Measurements from ENCODE around the gene MAMDC2.
A peak's percentile ranks its signal among the peaks of the same experiment; 100 is the strongest.

Gene MAMDC2

GRCh38 chr9:70250221-70250620 is 206.6 kb downstream of the MAMDC2 start:
- no peaks in the 10 kb centered on the region for H3K36me3 ChIP-seq (ENCODE audit: insufficient read depth, insufficient read length, low read length)
- TF ChIP-seq YY1 (IDR thresholded peaks at IDR 0.05; ENCODE audit: insufficient read depth, insufficient read length): no peak
- no peak for TF ChIP-seq ZNF274 (IDR thresholded peaks at IDR 0.05; ENCODE audit: low read depth, low read length)
- no peak for TF ChIP-seq SUZ12 (IDR thresholded peaks at IDR 0.05; ENCODE audit: extremely low read depth, insufficient read depth, insufficient read length)
- DNase-seq (ENCODE audit: low read depth, low spot score): no peak
- H3K27me3 ChIP-seq (ENCODE audit: insufficient read depth, insufficient read length): no peaks in the 10 kb centered on the region
- H3K4me3 ChIP-seq (ENCODE audit: insufficient read length, low read depth): no peak overlapping the region
- peaks cover 3% of the 10 kb centered on the region for H3K4me1 ChIP-seq (ENCODE audit: insufficient read depth, insufficient read length)
- H3K9me3 ChIP-seq (ENCODE audit: insufficient read depth, low read length): no peaks in the 10 kb centered on the region
- H3K9ac ChIP-seq (ENCODE audit: insufficient read length, low read depth): no peak overlapping the region

- Histone ChIP-seq H3K4me1 (ENCODE audit: insufficient read depth, insufficient read length) (no peaks in the 10 kb centered on the region), H3K9ac (ENCODE audit: insufficient read length, low read depth) (no peak overlapping the region), H3K4me3 (ENCODE audit: insufficient read length, low read depth) (no peak overlapping the region), H3K9me3 (ENCODE audit: insufficient read depth, low read length) (no peaks in the 10 kb centered on the region), H3K27me3 (ENCODE audit: insufficient read depth, insufficient read length) (no peaks in the 10 kb centered on the region), H3K36me3 (ENCODE audit: insufficient read depth, insufficient read length, low read length) (peaks cover 6% of the 10 kb centered on the region)
- TF ChIP-seq ZNF274 (IDR thresholded peaks at IDR 0.05; ENCODE audit: low read depth, low read length): no peak
- TF ChIP-seq YY1 (IDR thresholded peaks at IDR 0.05; ENCODE audit: insufficient read depth, insufficient read length): no peak
- no peak for TF ChIP-seq SUZ12 (IDR thresholded peaks at IDR 0.05; ENCODE audit: extremely low read depth, insufficient read depth, insufficient read length)
- DNase-seq (ENCODE audit: low read depth, low spot score): no peak
Observed at GRCh38 chr9:70255486-70255885, 211.8 kb downstream of the MAMDC2 start.

- Histone ChIP-seq H3K27me3 (ENCODE audit: insufficient read depth, insufficient read length) (no peaks in the 10 kb centered on the region), H3K36me3 (ENCODE audit: insufficient read depth, insufficient read length, low read length) (peaks cover 12% of the 10 kb centered on the region), H3K4me1 (ENCODE audit: insufficient read depth, insufficient read length) (no peaks in the 10 kb centered on the region), H3K4me3 (ENCODE audit: insufficient read length, low read depth) (no peak overlapping the region), H3K9ac (ENCODE audit: insufficient read length, low read depth) (no peak overlapping the region), H3K9me3 (ENCODE audit: insufficient read depth, low read length) (no peaks in the 10 kb centered on the region)
- DNase-seq (ENCODE audit: low read depth, low spot score): no peak
- TF ChIP-seq ZNF274 (IDR thresholded peaks at IDR 0.05; ENCODE audit: low read depth, low read length): no peak
- no peak for TF ChIP-seq YY1 (IDR thresholded peaks at IDR 0.05; ENCODE audit: insufficient read depth, insufficient read length)
- no peak for TF ChIP-seq SUZ12 (IDR thresholded peaks at IDR 0.05; ENCODE audit: extremely low read depth, insufficient read depth, insufficient read length)
Observed at GRCh38 chr9:70256123-70256551, 212.5 kb downstream of the MAMDC2 start.

- no peak for TF ChIP-seq YY1 (IDR thresholded peaks at IDR 0.05; ENCODE audit: insufficient read depth, insufficient read length)
- TF ChIP-seq ZNF274 (IDR thresholded peaks at IDR 0.05; ENCODE audit: low read depth, low read length): no peak
- no peak for TF ChIP-seq SUZ12 (IDR thresholded peaks at IDR 0.05; ENCODE audit: extremely low read depth, insufficient read depth, insufficient read length)
- no peaks in the 10 kb centered on the region for H3K4me1 ChIP-seq (ENCODE audit: insufficient read depth, insufficient read length)
- peak overlapping the region; percentile 92 for H3K9ac ChIP-seq (ENCODE audit: insufficient read length, low read depth)
- H3K9me3 ChIP-seq (ENCODE audit: insufficient read depth, low read length): no peaks in the 10 kb centered on the region
- peak overlapping the region; percentile 89 for H3K4me3 ChIP-seq (ENCODE audit: insufficient read length, low read depth)
- no peaks in the 10 kb centered on the region for H3K27me3 ChIP-seq (ENCODE audit: insufficient read depth, insufficient read length)
- no peak for DNase-seq (ENCODE audit: low read depth, low spot score)
- peaks cover 26% of the 10 kb centered on the region for H3K36me3 ChIP-seq (ENCODE audit: insufficient read depth, insufficient read length, low read length)
Observed at GRCh38 chr9:70257502-70257901, 213.9 kb downstream of the MAMDC2 start.

GRCh38 chr9:70257991-70258691 is 214.5 kb downstream of the MAMDC2 start:
- Histone ChIP-seq H3K9me3 (ENCODE audit: insufficient read depth, low read length) (no peaks in the 10 kb centered on the region), H3K27me3 (ENCODE audit: insufficient read depth, insufficient read length) (no peaks in the 10 kb centered on the region), H3K36me3 (ENCODE audit: insufficient read depth, insufficient read length, low read length) (peaks cover 31% of the 10 kb centered on the region), H3K4me1 (ENCODE audit: insufficient read depth, insufficient read length) (no peaks in the 10 kb centered on the region), H3K9ac (ENCODE audit: insufficient read length, low read depth) (peak overlapping the region; percentile 92), H3K4me3 (ENCODE audit: insufficient read length, low read depth) (peak overlapping the region; percentile 89)
- peak; percentile 15 for DNase-seq (ENCODE audit: low read depth, low spot score)
- TF ChIP-seq SUZ12 (IDR thresholded peaks at IDR 0.05; ENCODE audit: extremely low read depth, insufficient read depth, insufficient read length) (no peak), ZNF274 (IDR thresholded peaks at IDR 0.05; ENCODE audit: low read depth, low read length) (no peak)

- Histone ChIP-seq H3K9ac (ENCODE audit: insufficient read length, low read depth) (peak within 1 kb of the TSS; percentile 92), H3K36me3 (ENCODE audit: insufficient read depth, insufficient read length, low read length) (peaks cover 38% of the 10 kb centered on the region), H3K4me1 (ENCODE audit: insufficient read depth, insufficient read length) (no peaks in the 10 kb centered on the region), H3K4me3 (ENCODE audit: insufficient read length, low read depth) (peak within 1 kb of the TSS; percentile 89), H3K27me3 (ENCODE audit: insufficient read depth, insufficient read length) (no peaks in the 10 kb centered on the region), H3K9me3 (ENCODE audit: insufficient read depth, low read length) (no peaks in the 10 kb centered on the region)
- TF ChIP-seq YY1 (IDR thresholded peaks at IDR 0.05; ENCODE audit: insufficient read depth, insufficient read length) (no peak), ZNF274 (IDR thresholded peaks at IDR 0.05; ENCODE audit: low read depth, low read length) (no peak), SUZ12 (IDR thresholded peaks at IDR 0.05; ENCODE audit: extremely low read depth, insufficient read depth, insufficient read length) (no peak)
- peak; percentile 77 for DNase-seq (ENCODE audit: low read depth, low spot score)
Observed at GRCh38 chr9:70258692-70259511, 215.3 kb downstream of the MAMDC2 start, which contains the start of gene SMC5. Gene SMC5 (plus strand): TSS chr9:70258978. CDS start chr9:70259079, 101 bp downstream.

- Histone ChIP-seq H3K27me3 (ENCODE audit: insufficient read depth, insufficient read length) (no peaks in the 10 kb centered on the region), H3K9ac (ENCODE audit: insufficient read length, low read depth) (peak overlapping the region; percentile 92), H3K36me3 (ENCODE audit: insufficient read depth, insufficient read length, low read length) (peaks cover 44% of the 10 kb centered on the region), H3K9me3 (ENCODE audit: insufficient read depth, low read length) (no peaks in the 10 kb centered on the region), H3K4me3 (ENCODE audit: insufficient read length, low read depth) (peak overlapping the region; percentile 89), H3K4me1 (ENCODE audit: insufficient read depth, insufficient read length) (no peaks in the 10 kb centered on the region)
- DNase-seq (ENCODE audit: low read depth, low spot score): peak; percentile 18
- no peak for TF ChIP-seq YY1 (IDR thresholded peaks at IDR 0.05; ENCODE audit: insufficient read depth, insufficient read length)
- TF ChIP-seq SUZ12 (IDR thresholded peaks at IDR 0.05; ENCODE audit: extremely low read depth, insufficient read depth, insufficient read length): no peak
- TF ChIP-seq ZNF274 (IDR thresholded peaks at IDR 0.05; ENCODE audit: low read depth, low read length): no peak
Observed at GRCh38 chr9:70259512-70259802, 215.8 kb downstream of the MAMDC2 start.
